LoVo (cell line): ENCODE results near the gene CNPPD1.
"Not testable (repeated sequence)": the region's sequence is repeated elsewhere in the genome, so short reads cannot be mapped to it uniquely, and the experiment has no call there.

Experiments
- DNase-seq: peaks from one replicate; pipeline ENCODE4 v3.0.0-alpha.2; 2016; ENCODE audit warnings: low spot score

CNPPD1 gene

DNA sequence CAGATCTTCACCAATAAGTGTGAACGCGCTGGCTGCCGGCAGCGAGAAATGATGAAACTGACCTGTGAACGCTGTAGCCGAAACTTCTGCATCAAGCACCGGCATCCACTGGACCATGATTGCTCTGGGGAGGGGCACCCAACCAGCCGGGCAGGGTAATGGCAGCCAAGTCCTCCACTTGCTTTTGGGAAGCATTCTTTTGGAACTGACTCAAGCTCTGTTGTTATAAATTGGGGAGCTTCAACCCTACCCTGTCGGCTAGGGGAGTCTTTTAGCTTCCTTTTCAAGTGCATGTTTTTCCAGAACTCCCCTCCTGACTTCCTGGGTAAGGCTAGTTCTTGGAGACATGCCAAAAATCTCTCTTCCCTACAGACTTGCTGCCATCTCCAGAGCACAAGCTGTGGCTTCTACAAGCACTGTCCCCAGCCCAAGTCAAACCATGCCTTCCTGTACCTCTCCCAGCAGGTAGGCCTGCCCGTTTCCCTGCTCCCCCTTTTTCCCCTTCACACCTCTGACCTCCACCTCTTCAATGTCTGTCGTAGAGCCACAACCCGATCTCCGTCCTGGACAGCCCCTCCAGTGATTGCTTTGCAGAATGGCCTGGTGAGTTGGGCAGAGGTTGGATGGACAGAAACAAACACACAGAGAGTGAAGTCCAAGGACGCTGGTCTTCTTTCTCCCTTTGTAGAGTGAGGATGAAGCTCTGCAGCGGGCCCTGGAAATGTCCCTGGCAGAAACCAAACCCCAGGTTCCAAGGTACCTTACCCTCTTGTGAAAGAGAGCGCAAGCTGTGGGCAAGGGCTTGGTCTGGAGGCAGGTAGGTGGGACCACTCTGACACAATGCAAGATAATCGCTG is 31.4 kb upstream of the CNPPD1 start:
- no peak for DNase-seq

GRCh38 chr2:219207134-219207883 is 30.6 kb upstream of the CNPPD1 start:
- DNase-seq, result no peak

GRCh38 chr2:219206328-219207133 is 29.8 kb upstream of the CNPPD1 start, which contains the start of gene ZFAND2B:
Gene ZFAND2B (plus strand): TSS chr2:219206782. CDS start chr2:219206988, 206 bp downstream.
- peak; percentile 94 for DNase-seq

GRCh38 chr2:219205981-219206327 is 29.2 kb upstream of the CNPPD1 start:
- DNase-seq, result no peak

DNA sequence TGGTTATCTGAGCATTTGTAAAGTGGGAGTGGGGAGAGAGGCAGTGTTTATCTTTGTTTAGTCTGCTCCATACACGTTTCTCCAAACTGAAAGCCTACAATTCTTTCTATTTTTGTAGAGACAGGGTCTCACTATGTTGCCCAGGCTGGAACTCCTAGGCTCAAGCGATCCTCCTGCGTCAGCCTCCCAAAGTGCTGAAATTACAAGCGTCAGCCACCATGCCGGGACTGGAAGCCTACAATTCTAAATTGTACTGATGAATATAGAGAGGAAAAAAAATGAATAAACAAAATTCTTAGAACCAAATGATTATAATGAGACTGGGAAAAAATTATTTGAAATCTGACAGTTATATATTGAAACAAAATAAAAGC is 28.4 kb upstream of the CNPPD1 start:
- DNase-seq, result no peak

DNA sequence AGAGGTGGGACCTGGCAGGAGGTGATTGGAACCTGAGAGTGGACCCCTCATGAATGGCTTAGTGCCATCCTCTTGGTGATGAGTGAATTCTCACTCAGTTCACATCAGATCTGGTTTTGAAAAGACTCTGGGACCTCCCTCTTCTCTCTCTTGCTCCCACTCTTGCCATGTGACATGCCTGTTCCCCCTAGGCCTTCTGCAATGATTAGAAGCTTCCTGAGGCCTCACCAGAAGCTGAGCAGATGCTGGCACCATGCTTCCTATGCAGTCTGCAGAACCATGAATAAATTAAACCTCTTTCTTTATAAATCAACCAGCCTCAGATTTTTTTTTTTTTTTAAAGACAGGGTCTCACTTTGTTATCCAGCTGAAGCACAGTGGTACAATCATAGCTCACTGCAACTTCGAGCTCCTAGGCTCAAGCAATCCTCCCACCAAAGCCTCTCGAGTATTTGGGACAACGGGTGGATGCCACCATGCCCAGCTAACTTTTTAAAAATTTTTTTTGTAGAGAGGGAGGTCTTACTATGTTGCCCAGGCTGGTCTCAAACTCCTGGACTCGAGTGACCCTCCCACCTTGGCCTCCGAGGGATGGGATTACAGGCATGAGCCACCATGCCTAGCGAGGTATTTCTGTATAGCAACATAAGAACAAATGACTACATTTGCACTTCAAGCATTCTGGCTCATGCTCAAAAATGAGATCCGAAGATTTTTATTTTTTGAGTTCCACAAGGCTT is 27.9 kb upstream of the CNPPD1 start:
- DNase-seq, result no peak

- DNase-seq, result not testable (repeated sequence)
Observed at GRCh38 chr2:219201331-219201730, 24.6 kb upstream of the CNPPD1 start.

DNA sequence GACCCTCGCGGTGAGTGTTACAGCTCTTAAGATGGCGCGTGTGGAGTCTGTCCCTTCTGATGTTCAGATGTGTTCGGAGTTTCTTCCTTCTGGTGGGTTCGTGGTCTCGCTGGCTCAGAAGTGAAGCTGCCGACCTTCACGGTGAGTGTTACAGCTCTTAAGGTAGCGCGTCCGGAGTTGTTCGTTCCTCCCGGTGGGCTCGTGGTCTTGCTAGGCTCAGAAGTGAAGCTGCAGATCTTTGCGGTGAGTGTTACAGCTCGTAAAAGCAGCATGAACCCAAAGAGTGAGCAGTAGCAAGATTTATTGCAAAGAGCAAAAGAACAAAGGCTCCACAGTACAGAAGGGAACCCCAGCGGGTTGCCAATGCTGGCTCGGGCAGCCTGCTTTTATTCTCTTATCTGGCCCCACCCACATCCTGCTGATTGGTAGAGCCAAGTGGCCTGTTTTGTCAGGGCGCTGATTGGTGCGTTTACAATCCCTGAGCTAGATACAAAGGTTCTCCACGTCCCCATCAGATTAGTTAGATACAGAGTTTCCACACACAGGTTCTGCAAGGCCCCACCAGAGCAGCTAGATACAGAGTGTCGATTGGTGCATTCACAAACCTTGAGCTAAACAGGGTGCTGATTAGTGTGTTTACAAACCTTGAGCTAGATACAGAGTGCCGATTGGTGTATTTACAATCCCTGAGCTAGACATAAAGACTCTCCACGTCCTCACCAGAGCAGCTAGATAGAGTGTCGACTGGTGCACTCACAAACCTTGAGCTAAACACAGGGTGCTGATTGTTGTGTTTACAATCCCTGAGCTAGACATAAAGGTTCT is 24.0 kb upstream of the CNPPD1 start:
- peak; percentile 21 for DNase-seq

GRCh38 chr2:219199470-219200211 is 22.9 kb upstream of the CNPPD1 start:
- DNase-seq, result no peak

GRCh38 chr2:219198974-219199373 is 22.2 kb upstream of the CNPPD1 start:
- no peak for DNase-seq

- no peak for DNase-seq
Observed at GRCh38 chr2:219197388-219197787, 20.7 kb upstream of the CNPPD1 start.

- DNase-seq, result no peak
Observed at GRCh38 chr2:219186754-219187456, 10.2 kb upstream of the CNPPD1 start.

- no peak for DNase-seq
Observed at GRCh38 chr2:219184121-219184520, 7.4 kb upstream of the CNPPD1 start.

DNA sequence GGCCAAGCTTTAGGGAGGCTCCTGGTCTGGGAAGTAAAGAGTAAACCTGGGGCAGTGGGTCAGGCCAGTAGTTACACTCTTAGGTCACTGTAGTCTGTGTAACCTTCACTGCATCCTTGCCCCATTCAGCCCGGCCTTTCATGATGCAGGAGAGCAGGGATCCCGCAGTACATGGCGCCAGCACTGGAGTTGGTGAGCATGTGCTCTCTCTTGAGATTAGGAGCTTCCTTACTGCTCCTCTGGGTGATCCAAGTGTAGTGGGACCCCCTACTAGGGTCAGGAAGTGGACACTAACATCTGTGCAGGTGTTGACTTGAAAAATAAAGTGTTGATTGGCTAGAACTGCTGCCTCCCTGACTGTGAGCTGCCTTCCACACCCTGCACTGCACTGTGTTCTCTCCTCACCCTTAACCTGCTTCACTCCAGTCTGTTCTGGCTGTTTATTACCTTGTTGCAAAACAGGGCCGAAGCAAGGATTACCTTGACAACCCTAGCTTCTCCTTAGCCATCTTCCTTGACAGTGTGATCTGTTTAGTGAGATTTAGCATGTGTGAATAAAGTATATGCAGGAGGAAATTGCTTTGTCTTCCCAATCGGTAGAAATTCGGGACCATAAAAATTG is 6.5 kb upstream of the CNPPD1 start:
- DNase-seq, result no peak

DNA sequence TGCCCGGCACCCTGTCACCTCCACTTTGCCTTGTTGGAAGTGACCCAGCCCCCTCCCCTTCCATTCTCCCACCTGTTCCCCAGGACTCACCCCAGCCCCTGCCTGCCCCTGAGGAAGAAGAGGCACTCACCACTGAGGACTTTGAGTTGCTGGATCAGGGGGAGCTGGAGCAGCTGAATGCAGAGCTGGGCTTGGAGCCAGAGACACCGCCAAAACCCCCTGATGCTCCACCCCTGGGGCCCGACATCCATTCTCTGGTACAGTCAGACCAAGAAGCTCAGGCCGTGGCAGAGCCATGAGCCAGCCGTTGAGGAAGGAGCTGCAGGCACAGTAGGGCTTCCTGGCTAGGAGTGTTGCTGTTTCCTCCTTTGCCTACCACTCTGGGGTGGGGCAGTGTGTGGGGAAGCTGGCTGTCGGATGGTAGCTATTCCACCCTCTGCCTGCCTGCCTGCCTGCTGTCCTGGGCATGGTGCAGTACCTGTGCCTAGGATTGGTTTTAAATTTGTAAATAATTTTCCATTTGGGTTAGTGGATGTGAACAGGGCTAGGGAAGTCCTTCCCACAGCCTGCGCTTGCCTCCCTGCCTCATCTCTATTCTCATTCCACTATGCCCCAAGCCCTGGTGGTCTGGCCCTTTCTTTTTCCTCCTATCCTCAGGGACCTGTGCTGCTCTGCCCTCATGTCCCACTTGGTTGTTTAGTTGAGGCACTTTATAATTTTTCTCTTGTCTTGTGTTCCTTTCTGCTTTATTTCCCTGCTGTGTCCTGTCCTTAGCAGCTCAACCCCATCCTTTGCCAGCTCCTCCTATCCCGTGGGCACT is 5.8 kb upstream of the CNPPD1 start:
- DNase-seq, result no peak

- no peak for DNase-seq
Observed at GRCh38 chr2:219181531-219181930, 4.8 kb upstream of the CNPPD1 start.

DNA sequence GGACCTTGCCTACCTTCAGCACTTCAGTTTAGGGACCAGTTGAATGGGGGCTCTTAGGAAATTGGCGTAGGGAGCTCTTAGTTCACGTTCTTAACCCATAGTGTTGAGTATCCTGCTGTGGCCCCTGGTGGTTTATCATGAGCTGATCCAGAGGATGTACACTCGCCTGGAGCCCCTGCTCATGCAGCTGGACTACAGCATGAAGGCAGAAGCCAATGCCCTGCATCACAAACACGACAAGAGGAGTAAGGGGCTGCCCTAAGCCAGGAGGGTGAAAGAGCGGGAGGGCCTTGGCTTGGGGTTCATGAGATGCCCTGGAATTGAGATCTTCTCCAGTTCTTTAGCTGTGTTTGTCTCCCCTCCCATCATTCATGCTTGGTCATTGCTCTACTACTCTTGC is 4.2 kb upstream of the CNPPD1 start:
- DNase-seq, result no peak
